B cell (primary cell): ENCODE data around the gene SHISAL2A.

ENCODE experiments used
- EZH2 ChIP-seq: IDR thresholded peaks from 2 replicates; pipeline ENCODE4 v1.6.1; 2012; ENCODE audit warnings: borderline replicate concordance, low read depth, mild to moderate bottlenecking, moderate library complexity, low read length; ENCODE audit not compliant: insufficient read depth, poor library complexity, severe bottlenecking
- TF ChIP-seq, protein P1 (sequence below): fragments of 200-600 bp; IDR thresholded peaks from one replicate; pipeline ENCODE4 v1.8.0; 2022; ENCODE audit warnings: antibody characterized with exemption, mild to moderate bottlenecking

DNA sequence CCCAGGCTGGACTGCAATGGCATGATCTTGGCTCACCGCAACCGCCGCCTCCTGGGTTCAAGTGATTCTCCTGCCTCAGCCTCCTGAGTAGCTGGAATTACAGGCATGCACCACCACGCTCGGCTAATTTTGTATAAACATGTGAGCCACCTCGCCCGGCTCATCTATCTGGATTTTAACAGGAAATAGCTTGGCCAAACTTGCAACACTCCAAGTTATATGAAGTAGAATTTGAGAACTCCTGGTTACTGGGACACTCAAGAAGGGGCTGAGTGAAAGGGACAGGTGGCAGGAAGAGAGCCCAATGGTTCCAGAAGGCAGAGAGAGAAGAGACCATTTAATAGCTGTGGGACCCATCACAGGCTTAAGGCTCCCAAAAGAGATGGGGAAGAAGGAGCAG is 33.7 kb upstream of the SHISAL2A start:
- TF ChIP-seq, protein P1, sequence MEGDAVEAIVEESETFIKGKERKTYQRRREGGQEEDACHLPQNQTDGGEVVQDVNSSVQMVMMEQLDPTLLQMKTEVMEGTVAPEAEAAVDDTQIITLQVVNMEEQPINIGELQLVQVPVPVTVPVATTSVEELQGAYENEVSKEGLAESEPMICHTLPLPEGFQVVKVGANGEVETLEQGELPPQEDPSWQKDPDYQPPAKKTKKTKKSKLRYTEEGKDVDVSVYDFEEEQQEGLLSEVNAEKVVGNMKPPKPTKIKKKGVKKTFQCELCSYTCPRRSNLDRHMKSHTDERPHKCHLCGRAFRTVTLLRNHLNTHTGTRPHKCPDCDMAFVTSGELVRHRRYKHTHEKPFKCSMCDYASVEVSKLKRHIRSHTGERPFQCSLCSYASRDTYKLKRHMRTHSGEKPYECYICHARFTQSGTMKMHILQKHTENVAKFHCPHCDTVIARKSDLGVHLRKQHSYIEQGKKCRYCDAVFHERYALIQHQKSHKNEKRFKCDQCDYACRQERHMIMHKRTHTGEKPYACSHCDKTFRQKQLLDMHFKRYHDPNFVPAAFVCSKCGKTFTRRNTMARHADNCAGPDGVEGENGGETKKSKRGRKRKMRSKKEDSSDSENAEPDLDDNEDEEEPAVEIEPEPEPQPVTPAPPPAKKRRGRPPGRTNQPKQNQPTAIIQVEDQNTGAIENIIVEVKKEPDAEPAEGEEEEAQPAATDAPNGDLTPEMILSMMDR = no peak
- TF ChIP-seq EZH2 = no peak
